Measurements from ENCODE around the gene B3GLCT. TPM values are rescaled to one million over a fixed set of nuclear protein-coding genes. Genes with fewer than 3 reads are reported as not detected.

B3GLCT gene
- total RNA-seq, 1 experiment from 2014 or later, result 3.9 TPM

DNA sequence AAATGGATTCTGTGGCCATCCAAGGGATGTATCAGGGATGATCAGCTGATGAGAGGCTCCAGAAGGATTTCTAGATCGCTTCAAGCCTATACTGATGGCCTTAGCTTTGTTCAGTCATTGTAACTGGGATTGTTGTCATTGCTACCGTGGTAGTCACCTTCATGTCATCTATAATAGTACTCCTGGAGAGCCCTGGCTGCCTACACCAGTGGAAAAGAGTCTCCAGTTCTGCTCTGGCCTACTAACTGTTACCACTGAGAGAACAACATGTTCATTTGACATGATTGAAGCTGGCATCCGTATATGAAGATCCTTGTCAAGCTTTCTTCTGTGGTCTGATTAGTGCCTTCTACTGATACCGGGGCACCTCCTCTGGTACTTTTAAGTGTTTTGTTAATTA is 131.3 kb downstream of the B3GLCT start:
- POLR2A ChIA-PET, result no interaction called here
- CTCF ChIA-PET, result no interaction called here
- DNase-seq (ENCODE audit: low read depth, low spot score) (no peak), ATAC-seq (no peak)
- H3K4me1 ChIP-seq (ENCODE audit: control insufficient read depth in 1 of 2, insufficient read depth in 2 of 2, low read length in 2 of 2), result no peaks in the 10 kb centered on the region
- no peaks in the 10 kb centered on the region for H3K36me3 ChIP-seq (ENCODE audit: control insufficient read depth in 1 of 2, insufficient read depth in 2 of 2, low read length in 2 of 2)
- H3K4me3 ChIP-seq (replicated peaks in 1 of 2; ENCODE audit: low read depth in 1 of 2, low read length in 2 of 2), result no peak overlapping the region
- H3K27me3 ChIP-seq (ENCODE audit: insufficient read depth, low read length), result no peaks in the 10 kb centered on the region
- BruUV-seq (replicated peaks), result no TSS peak
- no peaks in the 10 kb centered on the region for H4K20me1 ChIP-seq (ENCODE audit: insufficient read depth)
- no peak overlapping the region for H2AFZ ChIP-seq (ENCODE audit: low read depth, low read length, poor library complexity, severe bottlenecking)
- H3K27ac ChIP-seq (ENCODE audit: low read depth, low read length), result no peak overlapping the region
- TF ChIP-seq CEBPB (IDR thresholded peaks at IDR 0.05; ENCODE audit: low read depth) (no peak), RAD21 (IDR thresholded peaks at IDR 0.05; ENCODE audit: low read depth) (no peak)
- TF ChIP-seq, protein P1, sequence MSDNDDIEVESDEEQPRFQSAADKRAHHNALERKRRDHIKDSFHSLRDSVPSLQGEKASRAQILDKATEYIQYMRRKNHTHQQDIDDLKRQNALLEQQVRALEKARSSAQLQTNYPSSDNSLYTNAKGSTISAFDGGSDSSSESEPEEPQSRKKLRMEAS (IDR thresholded peaks at IDR 0.05), result no peak
- H3K9ac ChIP-seq (ENCODE audit: low read length), result no peak overlapping the region
- intact Hi-C loops (cut with micrococcal nuclease), result no loop called here
- no peak overlapping the region for H3K4me2 ChIP-seq (ENCODE audit: low read length)
- H3K9me3 ChIP-seq (ENCODE audit: control insufficient read depth in 1 of 2, insufficient read depth in 1 of 2, low read depth in 1 of 2, low read length in 2 of 2), result no peaks in the 10 kb centered on the region
- H3K9me2 ChIP-seq (ENCODE audit: insufficient read depth), result no peaks in the 10 kb centered on the region
- no peaks in the 10 kb centered on the region for H3K79me2 ChIP-seq (ENCODE audit: insufficient read depth, low read length)
- RAD21 ChIA-PET (ENCODE audit: low non-redundant PET in 1 of 2, low total read pairs in 2 of 2, uncharacterized antibody in 2 of 2, unreplicated experiment in 2 of 2), result no interaction called here

DNA sequence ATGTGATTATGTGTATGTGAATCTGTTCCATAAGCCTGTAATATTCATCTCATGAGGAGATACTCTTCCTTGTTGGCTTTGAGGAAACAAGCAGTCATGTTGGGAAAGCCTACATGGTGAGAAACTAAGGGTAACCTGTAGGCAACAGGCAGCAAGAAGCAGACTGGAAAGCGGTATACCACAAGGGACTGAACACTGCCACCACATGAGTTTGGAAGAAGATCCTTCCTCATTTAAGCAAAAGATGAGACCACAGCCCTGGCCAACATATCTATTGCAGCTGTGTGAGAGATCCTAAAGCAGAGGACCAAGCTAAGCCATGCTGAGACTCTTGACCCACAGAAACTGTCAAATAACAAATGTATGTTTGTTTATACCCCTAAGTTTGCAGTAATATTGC is 134.8 kb downstream of the B3GLCT start:
- DNase-seq (ENCODE audit: low read depth, low spot score), result no peak
- H2AFZ ChIP-seq (ENCODE audit: low read depth, low read length, poor library complexity, severe bottlenecking), result no peak overlapping the region
- no peak for ATAC-seq
- H3K9ac ChIP-seq (ENCODE audit: low read length), result no peak overlapping the region
- no peak overlapping the region for H3K4me2 ChIP-seq (ENCODE audit: low read length)
- ChIA-PET POLR2A (no interaction called here), CTCF (no interaction called here), RAD21 (ENCODE audit: low non-redundant PET in 1 of 2, low total read pairs in 2 of 2, uncharacterized antibody in 2 of 2, unreplicated experiment in 2 of 2) (no interaction called here)
- no peaks in the 10 kb centered on the region for H3K9me2 ChIP-seq (ENCODE audit: insufficient read depth)
- intact Hi-C loops (cut with micrococcal nuclease), result no loop called here
- BruUV-seq (replicated peaks), result no TSS peak
- no peaks in the 10 kb centered on the region for H3K9me3 ChIP-seq (ENCODE audit: control insufficient read depth in 1 of 2, insufficient read depth in 1 of 2, low read depth in 1 of 2, low read length in 2 of 2)
- H3K79me2 ChIP-seq (ENCODE audit: insufficient read depth, low read length), result no peaks in the 10 kb centered on the region
- H4K20me1 ChIP-seq (ENCODE audit: insufficient read depth), result no peaks in the 10 kb centered on the region
- no peak overlapping the region for H3K4me3 ChIP-seq (replicated peaks in 1 of 2; ENCODE audit: low read depth in 1 of 2, low read length in 2 of 2)
- no peaks in the 10 kb centered on the region for H3K36me3 ChIP-seq (ENCODE audit: control insufficient read depth in 1 of 2, insufficient read depth in 2 of 2, low read length in 2 of 2)
- no peak overlapping the region for H3K27ac ChIP-seq (ENCODE audit: low read depth, low read length)
- H3K4me1 ChIP-seq (ENCODE audit: control insufficient read depth in 1 of 2, insufficient read depth in 2 of 2, low read length in 2 of 2), result no peaks in the 10 kb centered on the region
- H3K27me3 ChIP-seq (ENCODE audit: insufficient read depth, low read length), result no peaks in the 10 kb centered on the region
- TF ChIP-seq JUND (IDR thresholded peaks at IDR 0.05), result no peak
- TF ChIP-seq, protein P2, sequence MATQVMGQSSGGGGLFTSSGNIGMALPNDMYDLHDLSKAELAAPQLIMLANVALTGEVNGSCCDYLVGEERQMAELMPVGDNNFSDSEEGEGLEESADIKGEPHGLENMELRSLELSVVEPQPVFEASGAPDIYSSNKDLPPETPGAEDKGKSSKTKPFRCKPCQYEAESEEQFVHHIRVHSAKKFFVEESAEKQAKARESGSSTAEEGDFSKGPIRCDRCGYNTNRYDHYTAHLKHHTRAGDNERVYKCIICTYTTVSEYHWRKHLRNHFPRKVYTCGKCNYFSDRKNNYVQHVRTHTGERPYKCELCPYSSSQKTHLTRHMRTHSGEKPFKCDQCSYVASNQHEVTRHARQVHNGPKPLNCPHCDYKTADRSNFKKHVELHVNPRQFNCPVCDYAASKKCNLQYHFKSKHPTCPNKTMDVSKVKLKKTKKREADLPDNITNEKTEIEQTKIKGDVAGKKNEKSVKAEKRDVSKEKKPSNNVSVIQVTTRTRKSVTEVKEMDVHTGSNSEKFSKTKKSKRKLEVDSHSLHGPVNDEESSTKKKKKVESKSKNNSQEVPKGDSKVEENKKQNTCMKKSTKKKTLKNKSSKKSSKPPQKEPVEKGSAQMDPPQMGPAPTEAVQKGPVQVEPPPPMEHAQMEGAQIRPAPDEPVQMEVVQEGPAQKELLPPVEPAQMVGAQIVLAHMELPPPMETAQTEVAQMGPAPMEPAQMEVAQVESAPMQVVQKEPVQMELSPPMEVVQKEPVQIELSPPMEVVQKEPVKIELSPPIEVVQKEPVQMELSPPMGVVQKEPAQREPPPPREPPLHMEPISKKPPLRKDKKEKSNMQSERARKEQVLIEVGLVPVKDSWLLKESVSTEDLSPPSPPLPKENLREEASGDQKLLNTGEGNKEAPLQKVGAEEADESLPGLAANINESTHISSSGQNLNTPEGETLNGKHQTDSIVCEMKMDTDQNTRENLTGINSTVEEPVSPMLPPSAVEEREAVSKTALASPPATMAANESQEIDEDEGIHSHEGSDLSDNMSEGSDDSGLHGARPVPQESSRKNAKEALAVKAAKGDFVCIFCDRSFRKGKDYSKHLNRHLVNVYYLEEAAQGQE (IDR thresholded peaks at IDR 0.05; ENCODE audit: low read depth), result no peak
- TF ChIP-seq EZH2phosphoT487 (IDR thresholded peaks at IDR 0.05; ENCODE audit: borderline replicate concordance), result no peak
- TF ChIP-seq ZNF274 (IDR thresholded peaks at IDR 0.05; ENCODE audit: low read depth, low read length), result no peak
- TF ChIP-seq, protein P3, sequence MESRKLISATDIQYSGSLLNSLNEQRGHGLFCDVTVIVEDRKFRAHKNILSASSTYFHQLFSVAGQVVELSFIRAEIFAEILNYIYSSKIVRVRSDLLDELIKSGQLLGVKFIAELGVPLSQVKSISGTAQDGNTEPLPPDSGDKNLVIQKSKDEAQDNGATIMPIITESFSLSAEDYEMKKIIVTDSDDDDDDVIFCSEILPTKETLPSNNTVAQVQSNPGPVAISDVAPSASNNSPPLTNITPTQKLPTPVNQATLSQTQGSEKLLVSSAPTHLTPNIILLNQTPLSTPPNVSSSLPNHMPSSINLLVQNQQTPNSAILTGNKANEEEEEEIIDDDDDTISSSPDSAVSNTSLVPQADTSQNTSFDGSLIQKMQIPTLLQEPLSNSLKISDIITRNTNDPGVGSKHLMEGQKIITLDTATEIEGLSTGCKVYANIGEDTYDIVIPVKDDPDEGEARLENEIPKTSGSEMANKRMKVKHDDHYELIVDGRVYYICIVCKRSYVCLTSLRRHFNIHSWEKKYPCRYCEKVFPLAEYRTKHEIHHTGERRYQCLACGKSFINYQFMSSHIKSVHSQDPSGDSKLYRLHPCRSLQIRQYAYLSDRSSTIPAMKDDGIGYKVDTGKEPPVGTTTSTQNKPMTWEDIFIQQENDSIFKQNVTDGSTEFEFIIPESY (IDR thresholded peaks at IDR 0.05; ENCODE audit: extremely low read depth, insufficient replicate concordance, low read length), result no peak
- no peak for TF ChIP-seq CEBPB (IDR thresholded peaks at IDR 0.05; ENCODE audit: low read depth)
- TF ChIP-seq ZFX (IDR thresholded peaks at IDR 0.05), result no peak
- TF ChIP-seq FOSL1 (IDR thresholded peaks at IDR 0.05; ENCODE audit: low read depth), result no peak
- TF ChIP-seq POLR2A (IDR thresholded peaks at IDR 0.05; ENCODE audit: borderline replicate concordance, extremely low read depth, insufficient read depth, insufficient read length), result no peak
- TF ChIP-seq, protein P4, sequence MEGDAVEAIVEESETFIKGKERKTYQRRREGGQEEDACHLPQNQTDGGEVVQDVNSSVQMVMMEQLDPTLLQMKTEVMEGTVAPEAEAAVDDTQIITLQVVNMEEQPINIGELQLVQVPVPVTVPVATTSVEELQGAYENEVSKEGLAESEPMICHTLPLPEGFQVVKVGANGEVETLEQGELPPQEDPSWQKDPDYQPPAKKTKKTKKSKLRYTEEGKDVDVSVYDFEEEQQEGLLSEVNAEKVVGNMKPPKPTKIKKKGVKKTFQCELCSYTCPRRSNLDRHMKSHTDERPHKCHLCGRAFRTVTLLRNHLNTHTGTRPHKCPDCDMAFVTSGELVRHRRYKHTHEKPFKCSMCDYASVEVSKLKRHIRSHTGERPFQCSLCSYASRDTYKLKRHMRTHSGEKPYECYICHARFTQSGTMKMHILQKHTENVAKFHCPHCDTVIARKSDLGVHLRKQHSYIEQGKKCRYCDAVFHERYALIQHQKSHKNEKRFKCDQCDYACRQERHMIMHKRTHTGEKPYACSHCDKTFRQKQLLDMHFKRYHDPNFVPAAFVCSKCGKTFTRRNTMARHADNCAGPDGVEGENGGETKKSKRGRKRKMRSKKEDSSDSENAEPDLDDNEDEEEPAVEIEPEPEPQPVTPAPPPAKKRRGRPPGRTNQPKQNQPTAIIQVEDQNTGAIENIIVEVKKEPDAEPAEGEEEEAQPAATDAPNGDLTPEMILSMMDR (IDR thresholded peaks at IDR 0.05 in 2 of 3, conservative IDR thresholded peaks at IDR 0.05 in 1 of 3; ENCODE audit: borderline replicate concordance in 1 of 3, insufficient read depth in 1 of 3, low read depth in 2 of 3, low read length in 2 of 3), result no peak
- TF ChIP-seq, protein P1 (IDR thresholded peaks at IDR 0.05), result no peak
- TF ChIP-seq EGR1 (IDR thresholded peaks at IDR 0.05; ENCODE audit: low read depth), result no peak

Data from HCT116 (cell line).